ENCODE results near the gene CDK19. TPM values are rescaled to one million over a fixed set of nuclear protein-coding genes. Genes with fewer than 3 reads are reported as not detected.

The CDK19 gene
- total RNA-seq, 1 experiment from 2014 or later, result 7.0 TPM

- H3K4me1 ChIP-seq (ENCODE audit: insufficient read depth, low read length), result no peaks in the 10 kb centered on the region
- peak overlapping the region; percentile 98 to 100 (median 99) for H3K27ac Mint-ChIP-seq
- no peak overlapping the region for H4K91ac ChIP-seq (ENCODE audit: insufficient read length, low read depth, low read length)
- H2AK5ac ChIP-seq (ENCODE audit: insufficient read length, low read length), result no peak overlapping the region
- no peak overlapping the region for H2BK120ac ChIP-seq (ENCODE audit: low read depth, low read length, poor library complexity, severe bottlenecking)
- H3K79me2 ChIP-seq (ENCODE audit: insufficient read depth, low read length), result peaks cover 6% of the 10 kb centered on the region; the same call in 1 of the 2 replicates
- H3K4me1 Mint-ChIP-seq, result peaks cover 14 to 16% of the 10 kb centered on the region in 2 experiments
- H3K79me1 ChIP-seq (ENCODE audit: insufficient read depth, low read depth, low read length, poor library complexity, severe bottlenecking), result no peaks in the 10 kb centered on the region
- WGBS (ENCODE audit: extremely low coverage, insufficient read length, low lambda C conversion rate), result no CpG with 5 or more reads among the region's 49 CpGs
- peak overlapping the region; percentile 63 for H3K9ac ChIP-seq (ENCODE audit: extremely low read depth, insufficient read length, low read length)
- H3K9me3 ChIP-seq (ENCODE audit: control insufficient read depth, low read depth, low read length), result no peaks in the 10 kb centered on the region
- H4K5ac ChIP-seq (ENCODE audit: insufficient read length, low read depth, low read length), result peak overlapping the region; percentile 4
- no peaks in the 10 kb centered on the region for H3K27me3 Mint-ChIP-seq (ENCODE audit: low read depth)
- no peak overlapping the region for H2BK20ac ChIP-seq (ENCODE audit: low read depth, low read length, poor library complexity, severe bottlenecking)
- no peak overlapping the region for H2BK15ac ChIP-seq (ENCODE audit: low read depth, low read length)
- H3K23ac ChIP-seq (ENCODE audit: insufficient read length, low read depth, low read length), result no peak overlapping the region
- no peak for DNase-seq
- no peaks in the 10 kb centered on the region for H3K27me3 ChIP-seq (ENCODE audit: insufficient read depth, low read length)
- no peak overlapping the region for H3K27ac ChIP-seq (ENCODE audit: insufficient read length, low read depth, low read length)
- peak overlapping the region; percentile 58 for H3K18ac ChIP-seq (ENCODE audit: insufficient read length, low read depth, low read length)
- H3K9me3 Mint-ChIP-seq, result no peaks in the 10 kb centered on the region; a peak in 1 of 5 replicates
- H3K23me2 ChIP-seq (ENCODE audit: insufficient read length, low read depth, low read length, poor library complexity, severe bottlenecking), result peaks cover 6% of the 10 kb centered on the region
- no peak overlapping the region for H4K8ac ChIP-seq (replicated peaks; ENCODE audit: insufficient read length, low read depth, low read length)
- no peak overlapping the region for H2BK12ac ChIP-seq (ENCODE audit: insufficient read length, low read depth, low read length)
- H4K20me1 ChIP-seq (ENCODE audit: control insufficient read depth, insufficient read depth, insufficient read length), result no peaks in the 10 kb centered on the region
- peak overlapping the region; percentile 54 for H3K14ac ChIP-seq (ENCODE audit: insufficient read depth, low read length)
- no peak overlapping the region for H3K4ac ChIP-seq (ENCODE audit: low read depth, low read length)
- H3K36me3 Mint-ChIP-seq (ENCODE audit: insufficient read depth in 1 of 3, low read depth in 3 of 3), result peaks cover 0 to 2% (median 0%) of the 10 kb centered on the region in 3 experiments; a peak in 2 of 7 replicates
- peak overlapping the region; percentile 97 to 99 for H3K4me3 Mint-ChIP-seq
- no peak for TF ChIP-seq CTCF (conservative IDR thresholded peaks at IDR 0.05)
- H2AFZ ChIP-seq (ENCODE audit: low read length), result no peak overlapping the region
- no peak overlapping the region for H2BK5ac ChIP-seq (ENCODE audit: insufficient read length, low read length)
- H3K4me2 ChIP-seq (ENCODE audit: insufficient read depth, insufficient read length, low read length), result peak overlapping the region; percentile 96
- no peak overlapping the region for H3K56ac ChIP-seq (ENCODE audit: insufficient read length, low read depth, low read length)
- H3T11ph ChIP-seq (ENCODE audit: low read length), result no peak overlapping the region
Measured at GRCh38 chr6:110815015-110815410, 256 bp downstream of the CDK19 start.

Measured in H9 (cell line).